HG03108 (cell line): ENCODE data around the gene PLCB1.
A peak's percentile ranks its signal among the peaks of the same experiment; 100 is the strongest.

Source experiments
- ATAC-seq: cut with Tn5 transposase; IDR thresholded peaks from one replicate; pipeline ENCODE4 v1.9.1; 2021; ENCODE audit warnings: moderate library complexity; ENCODE audit not compliant: unreplicated experiment

PLCB1 gene

GRCh38 chr20:8293750-8294149 lies 161.7 kb downstream of the PLCB1 start:
- no peak for ATAC-seq

DNA sequence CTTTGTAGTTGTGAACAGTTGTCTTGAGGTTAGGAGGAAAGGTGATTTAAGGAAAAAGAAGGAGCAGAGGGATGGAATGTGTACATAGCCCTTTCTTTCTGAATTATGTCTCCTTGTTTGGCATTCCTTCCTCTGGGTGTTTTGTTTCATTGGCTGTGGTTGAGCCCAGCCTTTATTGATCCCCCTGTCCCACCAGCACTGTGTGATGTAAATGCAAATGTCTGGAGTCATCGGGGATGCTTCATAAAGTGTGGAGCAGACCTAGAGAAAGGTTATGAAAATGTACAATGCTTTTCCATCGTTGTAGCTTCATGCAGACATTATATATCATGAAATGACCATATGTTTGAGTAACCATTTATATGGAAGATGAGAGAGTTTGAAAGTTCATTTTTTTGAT lies 164.5 kb downstream of the PLCB1 start:
- ATAC-seq = no peak

GRCh38 chr20:8298426-8299043 lies 166.5 kb downstream of the PLCB1 start:
- ATAC-seq = no peak

DNA sequence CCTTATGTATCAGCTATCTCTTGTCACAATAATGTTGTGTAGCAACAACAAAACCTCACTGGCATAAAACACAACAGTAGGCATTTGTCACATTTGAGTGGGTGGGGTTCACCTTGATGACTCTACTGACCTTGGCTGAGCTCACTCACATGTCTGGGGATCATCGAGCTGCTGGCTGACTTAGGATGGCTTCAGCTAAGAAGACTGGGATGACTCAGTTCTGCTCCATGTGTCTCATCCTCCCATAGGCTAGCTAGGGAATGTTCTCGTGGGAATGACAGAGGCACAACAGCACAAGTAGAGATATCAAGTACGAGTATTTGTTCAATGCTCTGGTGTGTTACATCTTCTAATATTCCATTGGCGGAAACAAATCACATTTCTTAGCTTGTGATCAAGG lies 167.9 kb downstream of the PLCB1 start:
- no peak for ATAC-seq

GRCh38 chr20:8301655-8302054 lies 169.6 kb downstream of the PLCB1 start:
- no peak for ATAC-seq

- ATAC-seq = no peak
Observed at GRCh38 chr20:8303651-8304050, 171.6 kb downstream of the PLCB1 start.

- ATAC-seq = no peak
Observed at GRCh38 chr20:8304124-8304816, 172.2 kb downstream of the PLCB1 start.

GRCh38 chr20:8305449-8305978 lies 173.4 kb downstream of the PLCB1 start:
- ATAC-seq = peak; percentile 86

DNA sequence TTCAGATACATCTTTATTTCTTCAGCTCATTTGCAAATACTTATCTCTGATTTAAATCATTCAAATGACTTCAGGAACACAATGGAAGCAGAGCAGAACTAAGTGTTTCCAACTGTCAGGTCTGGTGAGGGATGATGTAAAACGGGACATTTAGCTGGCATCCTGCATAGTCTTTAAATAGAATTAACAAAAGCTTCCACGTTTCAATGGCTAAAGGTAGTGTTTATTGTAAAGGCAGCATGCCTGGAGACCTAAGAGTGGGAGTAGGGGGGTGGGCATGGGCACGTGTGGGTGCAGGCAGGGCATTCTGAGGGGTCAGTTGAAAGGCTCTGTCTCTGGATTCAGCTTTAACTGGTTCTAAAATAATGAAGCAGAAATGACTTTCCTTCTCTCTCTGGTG lies 174.9 kb downstream of the PLCB1 start:
- ATAC-seq = no peak

DNA sequence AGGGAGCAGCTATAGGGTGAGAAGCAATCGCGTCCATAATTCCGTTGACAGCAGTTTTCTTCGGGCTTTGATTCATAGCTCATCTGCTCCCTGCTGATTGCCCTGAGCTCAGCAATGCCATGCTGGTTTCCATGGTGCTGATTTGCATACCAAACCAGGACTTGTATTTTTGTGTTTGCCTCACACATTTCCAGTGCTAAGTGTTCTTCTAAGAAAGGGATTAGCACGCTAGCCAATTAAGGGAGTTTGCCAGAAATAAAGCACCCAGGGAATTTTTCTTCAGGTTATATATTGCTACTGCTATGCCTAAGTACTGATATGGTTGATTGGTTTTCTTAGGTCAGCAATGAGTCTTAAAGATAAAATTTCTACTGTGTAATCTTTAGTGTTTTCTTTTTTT lies 177.6 kb downstream of the PLCB1 start:
- ATAC-seq = no peak

DNA sequence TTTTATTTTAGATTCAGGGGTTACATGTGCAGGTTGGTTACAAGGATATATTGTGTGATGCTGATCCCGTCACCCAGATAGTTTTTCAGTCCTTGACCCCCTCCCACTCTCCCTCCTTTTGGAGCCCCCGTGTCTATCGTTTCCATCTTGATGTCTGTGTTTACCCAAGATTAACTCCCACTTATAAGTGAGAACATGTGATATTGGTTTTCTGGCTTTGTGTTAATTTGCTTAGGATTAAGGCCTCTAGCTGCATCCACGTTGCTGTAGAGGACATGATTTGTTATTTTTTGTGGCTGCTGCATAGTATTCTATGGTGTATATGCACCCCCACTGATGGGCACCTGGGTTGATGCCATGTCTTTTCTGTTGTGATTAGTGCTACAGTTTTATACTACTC lies 178.6 kb downstream of the PLCB1 start:
- no peak for ATAC-seq

DNA sequence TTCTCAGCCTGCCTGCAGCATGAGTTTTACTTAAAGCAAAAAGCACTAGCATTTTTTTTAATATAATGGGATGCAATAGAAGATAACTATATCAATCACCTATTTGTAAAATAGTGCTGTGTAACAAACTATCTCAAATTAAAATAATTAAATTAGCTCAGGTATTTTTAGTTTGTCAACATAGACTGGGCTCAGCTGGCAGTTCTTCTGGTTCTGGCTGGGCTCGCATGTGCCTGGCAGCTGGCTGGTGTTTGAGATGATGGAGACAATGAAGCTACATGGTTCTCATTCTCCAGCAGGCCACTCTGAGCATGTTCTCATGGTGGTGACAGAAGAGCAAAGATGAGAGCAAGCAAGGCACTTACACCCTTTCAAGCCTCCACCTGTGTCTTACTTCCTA lies 181.0 kb downstream of the PLCB1 start:
- ATAC-seq = no peak

DNA sequence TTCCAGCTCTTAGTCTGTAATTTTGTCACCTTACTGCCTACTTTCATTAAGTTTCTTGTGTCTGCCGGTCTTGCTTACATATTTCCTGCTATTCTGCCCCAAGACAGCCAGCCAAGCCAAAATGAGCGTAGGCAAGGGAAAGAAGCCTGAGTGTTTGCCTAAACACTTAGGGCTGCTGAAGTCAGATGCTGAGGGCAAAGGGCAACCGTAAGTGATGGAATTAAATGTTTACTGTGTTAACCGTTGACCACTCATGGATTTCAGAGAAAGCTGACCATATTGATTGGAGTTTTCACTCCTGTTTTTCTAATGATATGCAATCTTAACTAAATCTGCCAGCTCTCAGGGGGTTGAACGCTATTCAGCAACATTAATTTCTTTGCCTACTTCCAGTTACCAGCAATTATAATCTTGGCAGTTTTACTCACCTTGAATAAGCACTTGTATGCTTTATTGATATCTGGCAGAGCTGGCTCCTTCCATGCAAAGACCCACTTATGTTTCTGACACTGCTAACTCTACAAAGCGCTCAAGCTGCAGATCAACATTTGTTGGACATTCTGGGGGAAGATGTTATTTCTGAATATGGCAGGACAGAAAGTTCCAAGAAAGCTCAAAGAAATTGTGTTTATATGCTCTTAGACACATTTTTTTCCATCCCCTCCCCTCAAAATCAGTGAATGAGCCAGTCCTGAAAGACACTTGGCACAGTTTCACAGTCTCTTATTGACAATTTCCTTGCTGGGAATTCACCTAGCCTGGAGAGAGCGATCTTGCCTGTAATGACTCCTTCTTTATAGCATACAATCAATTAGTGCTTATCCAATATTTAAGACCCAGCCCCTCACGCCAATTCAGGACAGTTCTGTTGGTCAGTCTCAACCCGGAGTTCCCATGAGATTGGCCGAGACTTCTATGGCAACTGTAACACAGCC lies 183.8 kb downstream of the PLCB1 start:
- ATAC-seq = no peak

- no peak for ATAC-seq
Observed at GRCh38 chr20:8317448-8317847, 185.4 kb downstream of the PLCB1 start.

DNA sequence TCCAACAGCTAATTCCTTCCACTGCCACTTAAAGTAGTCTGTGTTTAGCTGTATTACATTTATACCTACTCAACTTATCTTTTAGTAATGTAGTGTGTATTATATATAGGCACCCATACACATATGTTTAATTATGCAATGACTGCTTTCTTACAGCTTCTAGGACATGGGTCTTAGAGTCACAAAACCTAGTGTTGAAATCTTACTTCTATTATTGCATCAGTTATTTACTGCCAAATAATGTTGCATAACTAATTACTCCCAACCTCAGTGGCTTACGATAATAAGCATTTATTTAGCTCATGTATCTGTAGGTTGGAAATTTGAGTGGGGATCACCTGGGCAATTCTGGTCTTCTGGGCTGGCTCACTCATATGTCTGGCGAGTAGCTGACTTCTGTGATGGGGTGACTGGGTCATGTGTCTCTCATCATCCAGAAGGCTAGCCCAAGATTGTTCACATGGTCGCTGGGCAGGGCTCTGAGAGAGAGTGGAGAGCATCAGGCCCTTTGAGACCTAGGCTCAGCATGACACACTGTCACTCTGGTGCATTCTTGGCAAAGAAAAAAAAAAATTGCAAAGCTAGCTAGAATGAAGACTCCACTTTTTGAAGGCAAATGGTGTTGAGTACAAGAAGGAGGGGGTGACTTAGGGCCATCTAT lies 187.0 kb downstream of the PLCB1 start:
- ATAC-seq = no peak

- ATAC-seq = no peak
Observed at GRCh38 chr20:8320306-8320705, 188.2 kb downstream of the PLCB1 start.

DNA sequence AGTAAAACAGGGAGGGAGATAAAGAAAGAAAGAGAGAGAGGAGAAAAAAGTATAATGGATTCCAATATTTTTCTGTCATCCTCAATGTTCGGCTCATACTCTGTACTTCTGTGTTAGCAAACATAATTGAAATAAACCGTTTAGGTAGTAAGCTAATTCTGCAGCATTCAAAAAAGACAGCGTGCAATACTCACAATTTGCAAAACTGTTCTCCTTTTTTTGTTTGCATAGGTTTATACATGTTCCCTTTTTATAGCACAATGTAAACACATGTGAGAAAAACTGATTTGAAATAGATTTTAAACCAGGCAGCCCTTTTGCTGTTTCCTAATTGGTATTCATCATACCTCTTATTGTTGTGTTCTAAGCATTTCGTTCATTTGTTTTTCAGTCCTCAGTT lies 188.9 kb downstream of the PLCB1 start:
- no peak for ATAC-seq

DNA sequence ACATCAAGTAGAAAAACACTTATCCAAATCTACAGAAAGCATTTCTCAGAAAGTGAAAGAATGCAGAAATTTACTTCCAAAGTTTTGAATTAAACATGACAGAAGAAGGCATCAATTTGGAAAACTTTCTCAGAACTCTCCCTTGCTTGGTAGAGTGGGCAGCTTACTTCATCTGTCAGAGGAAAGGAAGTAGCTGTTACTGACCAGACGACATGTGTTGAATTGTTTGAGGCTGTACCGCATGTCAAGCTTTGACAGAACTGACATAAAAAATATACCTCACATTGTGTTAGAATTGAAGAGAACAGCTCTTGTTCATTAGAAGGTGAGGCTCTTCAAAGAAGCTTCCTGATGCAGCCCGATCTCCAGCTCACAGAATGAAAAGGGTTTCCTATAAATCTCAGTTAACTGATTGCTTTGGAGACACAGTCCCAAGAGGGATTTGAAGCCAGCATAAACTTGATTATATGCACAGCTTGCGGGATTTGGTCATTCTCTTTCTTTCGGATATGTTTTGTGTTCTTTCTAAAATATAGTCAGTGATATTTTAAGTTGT lies 190.7 kb downstream of the PLCB1 start:
- no peak for ATAC-seq

DNA sequence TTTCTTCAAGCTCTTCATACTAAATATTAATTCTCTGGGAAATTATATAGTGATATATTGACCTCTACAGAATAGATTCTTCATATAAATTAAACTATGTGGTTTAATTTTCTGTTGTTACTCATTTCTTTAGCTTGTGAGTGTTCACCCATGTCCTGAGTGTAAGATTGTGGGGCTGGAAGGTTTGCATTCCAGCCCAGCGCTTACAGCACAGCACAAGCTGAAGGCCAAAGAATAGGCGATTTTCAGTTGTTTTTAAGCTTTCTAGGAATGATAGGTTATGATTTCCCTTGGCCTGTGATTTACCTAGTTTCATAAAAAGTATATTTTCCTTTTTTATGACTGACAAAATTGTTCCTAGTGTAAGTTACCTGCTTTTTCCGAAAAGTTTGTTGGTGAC lies 194.1 kb downstream of the PLCB1 start:
- no peak for ATAC-seq

DNA sequence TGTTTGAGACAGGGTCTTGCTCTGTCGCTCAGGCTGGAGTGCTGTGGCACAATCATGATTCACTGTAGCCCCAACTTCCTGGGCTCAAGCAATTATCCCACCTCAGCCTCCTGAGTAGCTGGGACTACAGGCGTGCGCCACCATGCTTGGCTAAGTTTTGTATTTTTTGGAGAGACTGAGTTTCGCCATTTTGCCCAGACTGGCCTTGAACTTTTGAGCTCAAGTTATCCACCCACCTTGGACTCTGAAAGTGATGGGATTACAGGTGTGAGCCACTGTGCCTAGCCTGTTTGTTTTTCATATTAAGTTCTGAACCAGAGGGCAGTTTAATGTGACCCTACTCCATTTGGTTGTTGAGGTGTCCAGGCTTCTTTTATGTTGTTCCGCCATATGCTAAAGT lies 194.8 kb downstream of the PLCB1 start:
- no peak for ATAC-seq

DNA sequence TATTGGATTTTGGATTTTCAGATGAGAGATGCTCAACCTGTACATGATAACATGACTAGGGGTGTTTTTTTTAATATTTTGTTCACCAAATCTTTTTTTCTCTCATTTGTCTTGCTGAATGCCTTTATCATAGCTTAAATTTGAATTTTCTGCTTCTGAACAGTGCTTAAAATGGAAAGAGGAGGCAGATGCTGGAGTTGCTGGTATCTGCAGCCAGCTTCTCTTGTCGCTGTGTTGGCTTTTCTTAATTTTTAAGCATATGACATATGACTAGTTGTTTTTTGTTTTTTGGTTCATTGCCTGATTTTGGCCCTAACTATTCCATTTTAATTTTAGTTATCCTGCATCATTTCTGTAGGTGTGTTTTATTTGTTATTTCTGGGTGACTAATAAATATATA lies 196.1 kb downstream of the PLCB1 start:
- ATAC-seq = no peak
